GM10266 (cell line): ENCODE results near the gene NLRC4.

Source experiments
- DNase-seq: peaks from one replicate; pipeline ENCODE4 v3.0.0; 2012; ENCODE audit errors: extremely low spot score
- TF ChIP-seq, protein P1 (sequence below): IDR thresholded peaks from 2 replicates; pipeline ENCODE4 v1.5.1; 2012; ENCODE audit warnings: mild to moderate bottlenecking, low read depth; ENCODE audit not compliant: control insufficient read depth, insufficient read depth; ENCODE audit errors: missing control alignments

NLRC4 gene

DNA sequence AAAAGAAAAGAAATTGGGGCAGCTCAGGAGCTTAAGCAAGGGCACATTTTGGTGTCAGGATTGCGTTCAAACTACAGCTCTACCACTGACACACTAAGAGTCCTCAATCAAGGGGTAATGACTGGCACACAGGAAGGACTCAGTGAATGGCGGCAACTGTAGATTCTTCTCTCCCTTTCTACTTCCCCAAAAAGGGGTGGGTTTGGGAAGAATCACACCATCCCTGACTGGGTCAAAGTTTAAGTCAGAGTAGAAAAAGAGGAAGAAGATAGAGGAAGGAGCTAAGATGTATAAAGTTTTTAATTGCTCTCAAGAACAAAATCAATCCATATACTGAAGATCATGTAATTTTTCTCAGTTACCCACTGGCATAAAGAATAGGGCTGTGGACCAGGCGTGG lies 2.6 kb downstream of the NLRC4 start:
- DNase-seq = no peak
- TF ChIP-seq, protein P1, sequence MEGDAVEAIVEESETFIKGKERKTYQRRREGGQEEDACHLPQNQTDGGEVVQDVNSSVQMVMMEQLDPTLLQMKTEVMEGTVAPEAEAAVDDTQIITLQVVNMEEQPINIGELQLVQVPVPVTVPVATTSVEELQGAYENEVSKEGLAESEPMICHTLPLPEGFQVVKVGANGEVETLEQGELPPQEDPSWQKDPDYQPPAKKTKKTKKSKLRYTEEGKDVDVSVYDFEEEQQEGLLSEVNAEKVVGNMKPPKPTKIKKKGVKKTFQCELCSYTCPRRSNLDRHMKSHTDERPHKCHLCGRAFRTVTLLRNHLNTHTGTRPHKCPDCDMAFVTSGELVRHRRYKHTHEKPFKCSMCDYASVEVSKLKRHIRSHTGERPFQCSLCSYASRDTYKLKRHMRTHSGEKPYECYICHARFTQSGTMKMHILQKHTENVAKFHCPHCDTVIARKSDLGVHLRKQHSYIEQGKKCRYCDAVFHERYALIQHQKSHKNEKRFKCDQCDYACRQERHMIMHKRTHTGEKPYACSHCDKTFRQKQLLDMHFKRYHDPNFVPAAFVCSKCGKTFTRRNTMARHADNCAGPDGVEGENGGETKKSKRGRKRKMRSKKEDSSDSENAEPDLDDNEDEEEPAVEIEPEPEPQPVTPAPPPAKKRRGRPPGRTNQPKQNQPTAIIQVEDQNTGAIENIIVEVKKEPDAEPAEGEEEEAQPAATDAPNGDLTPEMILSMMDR = no peak

DNA sequence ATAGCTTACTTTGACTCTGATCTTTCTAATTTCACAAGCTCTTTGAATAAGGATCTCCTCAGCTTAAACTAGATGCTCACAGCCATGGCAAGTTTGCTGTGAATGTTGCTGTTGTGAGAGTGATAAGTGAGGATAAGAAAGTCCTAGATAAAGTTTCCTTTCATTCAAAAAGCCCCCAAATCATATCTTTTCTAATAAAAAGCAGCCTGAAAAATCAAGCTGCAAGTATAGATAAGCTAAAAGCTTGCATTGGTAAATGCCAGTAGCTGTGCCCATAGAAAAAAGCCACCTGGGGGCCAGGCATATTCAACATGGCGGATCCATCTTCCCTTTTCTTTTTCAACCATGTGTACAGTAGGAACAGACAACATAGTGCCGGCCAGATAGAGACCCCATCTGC lies 4.3 kb downstream of the NLRC4 start:
- TF ChIP-seq, protein P1 = no peak
- DNase-seq = no peak

DNA sequence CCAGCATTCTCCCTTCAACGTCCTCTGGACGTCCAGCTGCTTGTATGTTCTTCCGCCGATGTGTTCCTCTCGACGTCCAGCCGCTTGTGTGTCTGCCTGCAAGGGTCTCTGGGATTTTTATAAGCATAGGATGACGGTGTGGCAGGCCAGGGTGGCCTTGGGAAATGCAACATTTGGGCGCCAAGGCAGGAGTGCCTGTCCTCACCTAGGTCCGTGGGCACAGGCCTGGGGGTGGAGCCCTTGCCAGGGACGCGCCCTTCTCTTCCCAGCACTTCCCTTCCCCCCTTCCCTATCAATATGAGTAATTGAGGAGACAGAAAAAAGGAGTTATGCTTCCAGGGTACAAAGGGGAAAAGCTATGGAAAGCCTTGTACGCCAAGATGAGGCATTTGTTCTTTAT lies 6.4 kb downstream of the NLRC4 start:
- DNase-seq = no peak
- TF ChIP-seq, protein P1 = no peak

DNA sequence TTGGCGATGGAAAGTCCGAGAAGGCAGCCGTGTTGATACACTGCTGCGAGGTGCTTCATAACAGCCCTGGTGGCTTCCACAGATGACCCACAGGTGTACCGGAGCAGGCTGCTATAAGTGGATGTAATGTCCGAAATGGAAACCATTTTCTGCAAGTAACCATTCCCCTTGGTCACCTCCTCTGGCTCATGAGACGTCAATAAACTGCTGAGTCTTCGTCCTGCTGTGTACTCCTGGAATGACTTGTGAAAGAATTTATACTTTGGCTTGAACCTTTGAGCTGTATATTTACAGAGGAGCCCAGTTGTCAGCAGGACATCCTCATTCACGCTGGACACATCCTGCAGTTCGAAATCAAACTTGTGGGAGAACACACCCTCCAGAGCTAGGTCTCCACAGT lies 14.4 kb downstream of the NLRC4 start:
- TF ChIP-seq, protein P1 = no peak
- no peak for DNase-seq

DNA sequence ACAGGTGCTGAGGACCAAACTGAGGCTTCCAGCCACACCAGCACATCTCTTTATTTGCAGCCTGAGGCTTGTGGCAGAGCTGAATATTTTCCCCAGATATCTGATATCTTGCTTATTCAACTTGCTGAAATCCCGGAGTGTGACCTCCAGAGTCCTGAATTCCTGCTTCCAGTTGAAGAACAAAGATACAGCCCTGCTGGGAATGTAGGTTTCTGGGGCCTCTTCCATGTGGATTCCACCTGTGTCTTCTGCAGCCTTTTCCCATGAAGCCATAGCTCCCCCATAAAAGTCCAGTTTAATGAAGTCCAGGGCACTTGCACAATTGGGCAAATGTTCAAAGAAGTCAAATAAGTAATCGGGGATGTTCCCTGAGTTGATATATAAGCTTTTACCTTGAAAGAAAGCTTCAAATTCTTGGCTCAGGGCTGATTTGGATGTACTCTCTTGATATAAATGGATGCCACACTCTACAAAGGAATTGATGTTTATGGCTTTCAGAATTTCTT lies 14.9 kb downstream of the NLRC4 start:
- DNase-seq = no peak
- TF ChIP-seq, protein P1 = no peak

DNA sequence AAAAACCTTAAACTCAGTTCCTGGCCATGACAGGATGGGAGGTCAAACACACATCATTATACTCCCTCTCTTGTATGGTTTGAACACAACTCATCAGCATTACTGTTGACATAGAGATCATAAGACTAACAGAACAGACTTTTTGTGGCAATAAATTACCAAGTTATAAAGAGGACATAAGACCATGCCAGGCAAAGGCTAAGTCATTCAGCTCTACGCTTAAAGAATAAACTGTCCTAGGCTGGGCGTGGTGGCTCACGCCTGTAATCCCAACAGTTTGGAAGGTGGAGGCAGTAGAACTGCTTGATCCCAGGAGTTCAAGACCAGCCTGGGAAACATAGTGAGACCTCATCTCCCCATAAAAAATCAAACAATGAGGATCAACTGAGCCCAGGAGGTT lies 16.4 kb downstream of the NLRC4 start:
- TF ChIP-seq, protein P1 = no peak
- DNase-seq = no peak

DNA sequence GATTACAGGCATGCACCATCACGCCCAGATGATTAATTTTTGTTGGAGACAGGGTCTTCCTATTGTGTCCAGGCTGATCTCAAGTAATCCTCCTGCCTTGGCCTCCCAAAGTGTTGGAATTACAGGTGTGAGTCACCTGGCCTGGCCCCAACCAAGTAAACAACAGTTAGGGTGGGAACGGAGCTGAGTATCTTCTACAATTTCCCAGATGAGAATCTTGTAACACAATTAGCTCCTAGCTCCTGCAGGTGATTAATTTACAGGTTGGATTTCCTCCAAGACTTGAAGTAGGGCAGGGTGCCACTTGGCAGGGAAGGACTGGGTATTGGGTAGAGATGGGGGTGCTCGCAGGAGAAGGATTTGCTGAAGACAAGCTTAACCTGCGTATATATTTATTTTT lies 17.8 kb downstream of the NLRC4 start:
- TF ChIP-seq, protein P1 = no peak
- no peak for DNase-seq
